ENCODE measurements around the gene MTOR. TPM values are rescaled to one million over a fixed set of nuclear protein-coding genes. Genes with fewer than 3 reads are reported as not detected.
"Not testable (repeated sequence)": the region's sequence is repeated elsewhere in the genome, so short reads cannot be mapped to it uniquely, and the experiment has no call there.

MTOR gene
- total RNA-seq, 4 donors from 2014 or later: 32.9 to 43.7 (median 39.3) TPM

DNA sequence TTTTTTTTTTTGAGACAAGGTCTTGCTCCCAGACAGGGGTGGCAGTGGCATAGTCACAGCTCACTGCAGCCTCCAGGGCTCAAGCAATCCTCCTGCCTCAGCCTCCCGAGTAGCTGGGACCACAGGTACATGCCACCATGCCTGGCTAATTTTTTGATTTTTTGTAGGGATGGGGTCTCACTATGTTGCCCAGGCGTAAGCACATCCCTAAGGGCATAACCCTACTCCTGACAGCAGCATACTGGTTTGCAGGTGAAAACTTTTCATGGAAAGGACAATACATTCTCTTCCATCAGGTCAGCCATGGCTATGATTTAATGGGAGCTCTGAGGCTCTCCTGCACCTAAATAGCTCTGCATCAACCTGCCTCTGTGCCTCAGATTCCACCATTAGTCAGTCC lies 40.0 kb upstream of the MTOR start:
- no peak for DNase-seq (ENCODE audit: low spot score in 2 of 2)
- H3K27ac ChIP-seq: no peak overlapping the region
- H3K27me3 ChIP-seq: no peaks in the 10 kb centered on the region
- TF ChIP-seq EP300 (IDR thresholded peaks at IDR 0.05) (no peak), POLR2AphosphoS5 (IDR thresholded peaks at IDR 0.05) (no peak), POLR2A (IDR thresholded peaks at IDR 0.05) (no peak)
- TF ChIP-seq, protein P1, sequence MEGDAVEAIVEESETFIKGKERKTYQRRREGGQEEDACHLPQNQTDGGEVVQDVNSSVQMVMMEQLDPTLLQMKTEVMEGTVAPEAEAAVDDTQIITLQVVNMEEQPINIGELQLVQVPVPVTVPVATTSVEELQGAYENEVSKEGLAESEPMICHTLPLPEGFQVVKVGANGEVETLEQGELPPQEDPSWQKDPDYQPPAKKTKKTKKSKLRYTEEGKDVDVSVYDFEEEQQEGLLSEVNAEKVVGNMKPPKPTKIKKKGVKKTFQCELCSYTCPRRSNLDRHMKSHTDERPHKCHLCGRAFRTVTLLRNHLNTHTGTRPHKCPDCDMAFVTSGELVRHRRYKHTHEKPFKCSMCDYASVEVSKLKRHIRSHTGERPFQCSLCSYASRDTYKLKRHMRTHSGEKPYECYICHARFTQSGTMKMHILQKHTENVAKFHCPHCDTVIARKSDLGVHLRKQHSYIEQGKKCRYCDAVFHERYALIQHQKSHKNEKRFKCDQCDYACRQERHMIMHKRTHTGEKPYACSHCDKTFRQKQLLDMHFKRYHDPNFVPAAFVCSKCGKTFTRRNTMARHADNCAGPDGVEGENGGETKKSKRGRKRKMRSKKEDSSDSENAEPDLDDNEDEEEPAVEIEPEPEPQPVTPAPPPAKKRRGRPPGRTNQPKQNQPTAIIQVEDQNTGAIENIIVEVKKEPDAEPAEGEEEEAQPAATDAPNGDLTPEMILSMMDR (IDR thresholded peaks at IDR 0.05): no peak
- 100% methylated on average over 2 of the region's 2 CpGs for WGBS
- no peaks in the 10 kb centered on the region for H3K9me3 ChIP-seq
- no peak overlapping the region for H3K4me3 ChIP-seq
- H3K36me3 ChIP-seq: no peaks in the 10 kb centered on the region
- H3K4me1 ChIP-seq: no peaks in the 10 kb centered on the region

DNA sequence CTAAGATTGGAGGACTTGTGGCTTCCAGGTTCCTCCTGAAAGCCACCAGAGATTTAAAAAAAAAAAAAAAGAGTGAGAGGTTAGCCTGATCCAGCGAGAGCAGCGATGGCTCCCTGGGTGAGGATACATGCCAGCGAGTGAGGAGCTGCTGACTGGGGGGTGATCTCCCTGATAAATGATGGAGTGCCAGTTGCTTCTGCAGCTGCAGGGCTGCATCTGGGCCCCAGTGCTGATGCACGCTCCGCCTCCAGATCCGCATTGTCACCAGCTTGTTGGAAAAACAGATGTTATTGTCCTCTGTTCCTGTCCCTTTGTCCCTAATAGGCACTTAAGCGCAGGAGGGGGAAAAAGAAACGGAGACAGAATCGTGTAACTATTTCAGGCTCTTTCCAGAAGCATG lies 39.2 kb upstream of the MTOR start:
- H3K27me3 ChIP-seq: no peaks in the 10 kb centered on the region
- H3K4me1 ChIP-seq: no peaks in the 10 kb centered on the region
- DNase-seq (ENCODE audit: low spot score in 2 of 2): no peak
- TF ChIP-seq POLR2AphosphoS5 (IDR thresholded peaks at IDR 0.05) (no peak), EP300 (IDR thresholded peaks at IDR 0.05) (no peak), POLR2A (IDR thresholded peaks at IDR 0.05) (no peak)
- TF ChIP-seq, protein P1 (IDR thresholded peaks at IDR 0.05): no peak
- no peak overlapping the region for H3K4me3 ChIP-seq
- H3K9me3 ChIP-seq: no peaks in the 10 kb centered on the region
- WGBS: 45% methylated on average over 9 of the region's 9 CpGs
- no peak overlapping the region for H3K27ac ChIP-seq
- H3K36me3 ChIP-seq: no peaks in the 10 kb centered on the region

DNA sequence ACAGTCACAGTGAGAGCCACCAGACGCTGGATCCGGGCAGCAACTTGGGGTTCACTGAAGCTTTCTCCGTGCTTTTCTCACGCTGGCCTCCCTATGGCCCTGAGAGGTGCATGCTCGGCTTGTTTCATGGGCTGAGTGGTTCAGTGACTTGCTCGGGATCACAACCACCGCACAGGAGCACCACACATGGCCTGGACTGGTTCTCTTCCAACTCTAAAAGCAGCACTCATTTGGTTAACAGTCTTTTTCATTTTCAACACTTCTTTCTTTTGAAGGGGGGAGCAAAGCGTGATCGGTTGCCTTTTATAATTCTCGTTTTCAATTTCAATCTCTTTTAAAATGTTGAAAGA lies 36.8 kb upstream of the MTOR start:
- Histone ChIP-seq H3K27me3 (no peaks in the 10 kb centered on the region), H3K4me1 (no peaks in the 10 kb centered on the region), H3K4me3 (no peak overlapping the region), H3K9me3 (no peaks in the 10 kb centered on the region), H3K27ac (no peak overlapping the region), H3K36me3 (peaks cover 16% of the 10 kb centered on the region)
- WGBS: 75% methylated on average over 10 of the region's 10 CpGs
- DNase-seq (ENCODE audit: low spot score in 2 of 2): no peak
- TF ChIP-seq POLR2A (IDR thresholded peaks at IDR 0.05) (no peak), POLR2AphosphoS5 (IDR thresholded peaks at IDR 0.05) (no peak)
- TF ChIP-seq, protein P1 (IDR thresholded peaks at IDR 0.05): no peak

DNA sequence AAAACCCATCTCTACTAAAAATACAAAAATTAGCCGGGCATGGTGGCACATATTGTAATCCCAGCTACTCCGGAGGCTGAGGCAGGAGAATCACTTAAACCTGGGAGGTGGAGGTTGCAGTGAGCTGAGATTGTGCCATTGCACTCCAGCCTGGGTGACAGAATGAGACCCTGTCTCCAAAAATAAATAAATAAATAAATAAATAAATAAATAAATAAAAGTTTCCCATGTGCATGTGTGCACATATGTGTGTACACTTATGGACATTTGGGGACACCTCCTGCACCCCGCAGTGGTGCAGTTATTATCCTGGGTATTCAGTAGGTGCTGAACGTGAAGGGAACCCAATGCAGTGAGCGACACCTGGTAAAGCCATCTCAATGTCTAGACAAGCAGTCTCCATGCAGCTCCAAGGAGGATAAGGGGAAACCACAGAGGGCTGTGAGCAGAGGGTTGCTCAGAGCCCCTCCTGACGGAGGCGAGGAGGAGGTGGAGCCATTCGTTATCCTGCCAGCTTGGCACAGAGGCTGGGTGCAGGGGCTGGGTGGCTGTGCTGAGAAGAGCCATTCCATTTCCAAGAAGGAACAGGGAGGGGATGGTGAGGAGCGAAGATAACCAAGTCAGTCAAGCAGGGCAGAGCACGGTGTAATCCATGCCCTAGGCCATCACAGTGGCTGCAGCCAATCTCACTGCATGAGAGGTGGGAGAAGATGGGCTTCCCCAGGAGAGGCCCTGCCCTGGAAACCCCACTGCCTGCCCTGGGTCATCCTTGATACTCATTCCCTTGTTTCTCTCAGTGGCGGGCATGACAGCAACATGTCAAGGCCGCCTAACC lies 36.3 kb upstream of the MTOR start:
- no peak overlapping the region for H3K27ac ChIP-seq
- no peaks in the 10 kb centered on the region for H3K27me3 ChIP-seq
- WGBS: 81% methylated on average over 12 of the region's 12 CpGs
- peaks cover 16% of the 10 kb centered on the region for H3K36me3 ChIP-seq
- DNase-seq (ENCODE audit: low spot score in 2 of 2): no peak
- no peaks in the 10 kb centered on the region for H3K9me3 ChIP-seq
- H3K4me3 ChIP-seq: no peak overlapping the region
- no peaks in the 10 kb centered on the region for H3K4me1 ChIP-seq
- TF ChIP-seq POLR2AphosphoS5 (IDR thresholded peaks at IDR 0.05) (no peak), POLR2A (IDR thresholded peaks at IDR 0.05) (no peak), EP300 (IDR thresholded peaks at IDR 0.05) (no peak)
- TF ChIP-seq, protein P1 (IDR thresholded peaks at IDR 0.05): no peak

DNA sequence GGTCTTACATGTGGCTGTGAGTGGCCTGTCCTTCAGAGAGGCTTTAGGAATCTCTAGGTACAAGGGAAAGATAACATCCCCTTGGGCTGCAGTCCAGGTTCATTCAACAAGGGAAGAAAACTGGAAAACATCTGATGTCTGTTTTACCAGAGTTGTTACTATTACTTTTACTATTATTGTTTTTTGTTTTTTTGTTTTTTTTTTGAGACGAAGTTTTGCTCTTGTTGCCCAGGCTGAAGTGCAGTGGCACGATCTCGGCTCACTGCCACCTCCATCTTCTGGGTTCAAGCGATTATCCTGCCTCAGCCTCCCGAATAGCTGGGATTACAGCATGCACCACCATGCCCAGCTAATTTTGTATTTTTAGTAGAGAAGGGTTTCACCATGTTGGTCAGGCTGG lies 35.4 kb upstream of the MTOR start:
- DNase-seq (ENCODE audit: low spot score in 2 of 2); H3K4me3 ChIP-seq; H3K27ac ChIP-seq; H3K27me3 ChIP-seq; H3K9me3 ChIP-seq; H3K4me1 ChIP-seq: not testable (repeated sequence)
- H3K36me3 ChIP-seq: peaks cover 22% of the 10 kb centered on the region
- WGBS: 99% methylated on average over 5 of the region's 5 CpGs

DNA sequence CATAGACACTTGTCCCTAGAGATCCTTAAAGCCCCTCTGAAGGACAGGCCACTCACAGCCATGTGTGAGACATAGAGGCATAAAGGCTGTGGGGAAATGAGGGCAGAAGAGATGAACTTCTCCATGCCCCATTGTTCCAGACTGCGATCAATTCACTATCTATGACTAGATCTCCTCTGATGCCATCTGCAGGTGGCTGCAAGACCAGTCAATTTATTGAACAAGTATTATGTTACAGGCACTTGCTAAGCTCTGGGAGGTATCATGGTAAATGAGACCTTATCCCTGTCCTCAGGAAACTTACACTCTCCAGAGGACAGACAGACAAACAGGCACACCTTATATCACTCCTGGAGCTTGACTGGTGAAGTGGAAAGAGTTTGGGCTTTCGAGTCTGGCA lies 33.6 kb upstream of the MTOR start:
- DNase-seq (ENCODE audit: low spot score in 2 of 2): no peak
- TF ChIP-seq, protein P1 (IDR thresholded peaks at IDR 0.05): no peak
- Histone ChIP-seq H3K27ac (no peak overlapping the region), H3K9me3 (no peaks in the 10 kb centered on the region), H3K27me3 (no peaks in the 10 kb centered on the region), H3K4me1 (no peaks in the 10 kb centered on the region), H3K36me3 (peaks cover 22% of the 10 kb centered on the region), H3K4me3 (no peak overlapping the region)
- 88% methylated on average over 2 of the region's 2 CpGs for WGBS

Measured in suprapubic skin (tissue), 4 donors.